ENCODE measurements around the gene APOA4. TPM values are rescaled to one million over a fixed set of nuclear protein-coding genes. Genes with fewer than 3 reads are reported as not detected.

APOA4 gene
- total and polyA plus RNA-seq, 2 of the 13 experiments (the other 11 are each of a cell fraction or from before 2014, with no cell fraction given) = 3.8 to 7.2 TPM

- TF ChIP-seq TFAP4 (IDR thresholded peaks at IDR 0.05; ENCODE audit: borderline replicate concordance, low read depth) (peak; percentile 84; the same call in 1 of the 2 replicates), ZNF232 (CRISPR knock-in tag; IDR thresholded peaks at IDR 0.05; ENCODE audit: borderline replicate concordance) (peak; percentile 52; the same call in 1 of the 2 replicates), ZNF34 (CRISPR knock-in tag; IDR thresholded peaks at IDR 0.05; ENCODE audit: borderline replicate concordance) (no peak), SSRP1 (CRISPR knock-in tag; IDR thresholded peaks at IDR 0.05) (no peak), ZNF577 (CRISPR knock-in tag; IDR thresholded peaks at IDR 0.05; ENCODE audit: borderline replicate concordance, low read depth) (no peak), ZNF136 (CRISPR knock-in tag; IDR thresholded peaks at IDR 0.05; ENCODE audit: low read depth) (no peak), KLF11 (CRISPR knock-in tag; IDR thresholded peaks at IDR 0.05) (no peak), FOXK2 (IDR thresholded peaks at IDR 0.05) (no peak), ZNF629 (CRISPR knock-in tag; conservative IDR thresholded peaks at IDR 0.05) (peak; percentile 69; the same call in 1 of the 2 replicates), TCF7L2 (IDR thresholded peaks at IDR 0.05; ENCODE audit: low read depth, low read length) (no peak), ZNF660 (CRISPR knock-in tag; IDR thresholded peaks at IDR 0.05; ENCODE audit: borderline replicate concordance, low read depth) (no peak), ZNF839 (CRISPR knock-in tag; IDR thresholded peaks at IDR 0.05; ENCODE audit: borderline replicate concordance) (no peak; the same call in 1 of the 2 replicates), ZNF333 (CRISPR knock-in tag; IDR thresholded peaks at IDR 0.05; ENCODE audit: borderline replicate concordance) (no peak), NBN (conservative IDR thresholded peaks at IDR 0.05) (no peak), HCFC1 (IDR thresholded peaks at IDR 0.05; ENCODE audit: low read depth, low read length) (no peak), ZNF674 (CRISPR knock-in tag; IDR thresholded peaks at IDR 0.05; ENCODE audit: low read depth) (no peak), HNF4G (IDR thresholded peaks at IDR 0.05; ENCODE audit: borderline replicate concordance, low read depth, low read length) (peak; percentile 72), HNF4G (CRISPR knock-in tag; IDR thresholded peaks at IDR 0.05; ENCODE audit: borderline replicate concordance, low read depth) (peak; percentile 59; the same call in 1 of the 2 replicates), ZNF3 (CRISPR knock-in tag; IDR thresholded peaks at IDR 0.05) (peak; percentile 17; the same call in 1 of the 2 replicates), PATZ1 (CRISPR knock-in tag; IDR thresholded peaks at IDR 0.05) (peak; percentile 41; the same call in 1 of the 2 replicates), ZFX (CRISPR knock-in tag; IDR thresholded peaks at IDR 0.05; ENCODE audit: low read depth) (peak; percentile 89), RCOR2 (CRISPR knock-in tag; IDR thresholded peaks at IDR 0.05) (peak; percentile 54; the same call in 1 of the 2 replicates), BATF2 (CRISPR knock-in tag; IDR thresholded peaks at IDR 0.05) (peak; percentile 87; the same call in 1 of the 2 replicates), EED (CRISPR knock-in tag; IDR thresholded peaks at IDR 0.05) (no peak), ZNF468 (CRISPR knock-in tag; IDR thresholded peaks at IDR 0.05) (no peak), ZSCAN25 (CRISPR knock-in tag; IDR thresholded peaks at IDR 0.05) (peak; percentile 87), SCMH1 (CRISPR knock-in tag; IDR thresholded peaks at IDR 0.05; ENCODE audit: borderline replicate concordance) (no peak), ZC3H13 (CRISPR knock-in tag; IDR thresholded peaks at IDR 0.05) (peak; percentile 88; the same call in 1 of the 2 replicates), MIER2 (CRISPR knock-in tag; IDR thresholded peaks at IDR 0.05) (peak; percentile 62), HHEX (CRISPR knock-in tag; IDR thresholded peaks at IDR 0.05) (no peak), SMARCC2 (IDR thresholded peaks at IDR 0.05) (no peak)
Observed at GRCh38 chr11:116833816-116834534, 10.9 kb upstream of the APOA4 start (continued).

All from HepG2 (cell line).